K562 (cell line): ENCODE results near the gene HNRNPF. TPM values are rescaled to one million over a fixed set of nuclear protein-coding genes. Genes with fewer than 3 reads are reported as not detected.

Source experiments
- GATA2 ChIP-seq: sonication (generic); formaldehyde crosslinking; IDR thresholded peaks from 2 replicates; pipeline ENCODE4 v1.4.0; 2020; ENCODE audit warnings: mild to moderate bottlenecking, missing genetic modification reagents
- RBM15 ChIP-seq: fragments of 200-400 bp; formaldehyde crosslinking; IDR thresholded peaks from 2 replicates; pipeline ENCODE4 v1.6.1; 2018; ENCODE audit warnings: mild to moderate bottlenecking, low read length, moderate library complexity; ENCODE audit not compliant: insufficient read depth
- SAP30 ChIP-seq: fragments of 200-600 bp; sonication (generic); IDR thresholded peaks from 2 replicates; pipeline ENCODE4 v1.6.1; 2012; ENCODE audit warnings: borderline replicate concordance, low read depth, mild to moderate bottlenecking, moderate library complexity, low read length, control low read depth, inconsistent platforms; ENCODE audit not compliant: insufficient read depth, poor library complexity, severe bottlenecking
- TEAD1 ChIP-seq, 2 experiments: fragments of 450-650 bp in 1 of 2; sonication (generic) in 1 of 2; formaldehyde crosslinking; IDR thresholded peaks; 2 replicates each; pipeline versions ENCODE4 v1.4.0 to v1.8.0; 2020 to 2022; ENCODE audit warnings: mild to moderate bottlenecking in 2 of 2, missing genetic modification reagents in 1 of 2
- ZFP91 ChIP-seq: sonication (generic); formaldehyde crosslinking; IDR thresholded peaks from 2 replicates; pipeline ENCODE4 v1.8.0; 2022; ENCODE audit warnings: mild to moderate bottlenecking, missing genetic modification reagents
- ZNF511 ChIP-seq: sonication (generic); formaldehyde crosslinking; IDR thresholded peaks from 2 replicates; pipeline ENCODE4 v1.8.0; 2022; ENCODE audit warnings: mild to moderate bottlenecking, missing genetic modification reagents
- polyA plus RNA-seq, 8 experiments: library from polyadenylated mRNA; depleted of rRNA in 4 of 8; stranded (reverse) in 5 of 8; unstranded in 3 of 8; fragments of >200 nt; fragmentation: Nextera tagmentation in 2 of 8; fragmentation: Illumina TruSeq in 1 of 8; extraction: Ambion mirVana in 2 of 8; extraction: Trizol in 1 of 8; gene quantifications; 2 replicates each; pipeline versions ENCODE4 v1.2.1 to v1.2.3, GENCODE V29; 2011 to 2014; ENCODE audit warnings: inconsistent platforms in 1 of 8, missing spikeins in 1 of 8
- total RNA-seq, 7 experiments: library from RNA; depleted of rRNA in 6 of 7; stranded (reverse); fragments of >200 nt in 6 of 7; fragmentation: Illumina TruSeq in 2 of 7; extraction: Trizol in 2 of 7; gene quantifications; 2 replicates each; pipeline versions ENCODE4 v1.2.1 to v1.2.3, GENCODE V29; 2011 to 2021; ENCODE audit warnings: low replicate concordance in 1 of 7
- TF ChIP-seq, protein P1 (sequence below): fragments of 450-650 bp; IDR thresholded peaks from 2 replicates; pipeline ENCODE4 v1.6.1; 2016; ENCODE audit warnings: mild to moderate bottlenecking, moderate library complexity

HNRNPF gene
- total and polyA plus RNA-seq, 9 of the 15 experiments (the other 6 are each of a cell fraction or from before 2014, with no cell fraction given) = 192 to 489 (median 416) TPM

GRCh38 chr10:43407576-43408330 lies 1.2 kb downstream of the HNRNPF start (continued):
- TF ChIP-seq ZFP91 (CRISPR knock-in tag) = no peak
- TF ChIP-seq GATA2 = no peak
- peak; percentile 66 for TF ChIP-seq ZNF511
- TF ChIP-seq TEAD1 (CRISPR knock-in tag; IDR thresholded peaks at IDR 0.05) = peak; percentile 2 to 87; a peak in 2 of 4 replicates
- no peak for TF ChIP-seq RBM15
- TF ChIP-seq, protein P1, sequence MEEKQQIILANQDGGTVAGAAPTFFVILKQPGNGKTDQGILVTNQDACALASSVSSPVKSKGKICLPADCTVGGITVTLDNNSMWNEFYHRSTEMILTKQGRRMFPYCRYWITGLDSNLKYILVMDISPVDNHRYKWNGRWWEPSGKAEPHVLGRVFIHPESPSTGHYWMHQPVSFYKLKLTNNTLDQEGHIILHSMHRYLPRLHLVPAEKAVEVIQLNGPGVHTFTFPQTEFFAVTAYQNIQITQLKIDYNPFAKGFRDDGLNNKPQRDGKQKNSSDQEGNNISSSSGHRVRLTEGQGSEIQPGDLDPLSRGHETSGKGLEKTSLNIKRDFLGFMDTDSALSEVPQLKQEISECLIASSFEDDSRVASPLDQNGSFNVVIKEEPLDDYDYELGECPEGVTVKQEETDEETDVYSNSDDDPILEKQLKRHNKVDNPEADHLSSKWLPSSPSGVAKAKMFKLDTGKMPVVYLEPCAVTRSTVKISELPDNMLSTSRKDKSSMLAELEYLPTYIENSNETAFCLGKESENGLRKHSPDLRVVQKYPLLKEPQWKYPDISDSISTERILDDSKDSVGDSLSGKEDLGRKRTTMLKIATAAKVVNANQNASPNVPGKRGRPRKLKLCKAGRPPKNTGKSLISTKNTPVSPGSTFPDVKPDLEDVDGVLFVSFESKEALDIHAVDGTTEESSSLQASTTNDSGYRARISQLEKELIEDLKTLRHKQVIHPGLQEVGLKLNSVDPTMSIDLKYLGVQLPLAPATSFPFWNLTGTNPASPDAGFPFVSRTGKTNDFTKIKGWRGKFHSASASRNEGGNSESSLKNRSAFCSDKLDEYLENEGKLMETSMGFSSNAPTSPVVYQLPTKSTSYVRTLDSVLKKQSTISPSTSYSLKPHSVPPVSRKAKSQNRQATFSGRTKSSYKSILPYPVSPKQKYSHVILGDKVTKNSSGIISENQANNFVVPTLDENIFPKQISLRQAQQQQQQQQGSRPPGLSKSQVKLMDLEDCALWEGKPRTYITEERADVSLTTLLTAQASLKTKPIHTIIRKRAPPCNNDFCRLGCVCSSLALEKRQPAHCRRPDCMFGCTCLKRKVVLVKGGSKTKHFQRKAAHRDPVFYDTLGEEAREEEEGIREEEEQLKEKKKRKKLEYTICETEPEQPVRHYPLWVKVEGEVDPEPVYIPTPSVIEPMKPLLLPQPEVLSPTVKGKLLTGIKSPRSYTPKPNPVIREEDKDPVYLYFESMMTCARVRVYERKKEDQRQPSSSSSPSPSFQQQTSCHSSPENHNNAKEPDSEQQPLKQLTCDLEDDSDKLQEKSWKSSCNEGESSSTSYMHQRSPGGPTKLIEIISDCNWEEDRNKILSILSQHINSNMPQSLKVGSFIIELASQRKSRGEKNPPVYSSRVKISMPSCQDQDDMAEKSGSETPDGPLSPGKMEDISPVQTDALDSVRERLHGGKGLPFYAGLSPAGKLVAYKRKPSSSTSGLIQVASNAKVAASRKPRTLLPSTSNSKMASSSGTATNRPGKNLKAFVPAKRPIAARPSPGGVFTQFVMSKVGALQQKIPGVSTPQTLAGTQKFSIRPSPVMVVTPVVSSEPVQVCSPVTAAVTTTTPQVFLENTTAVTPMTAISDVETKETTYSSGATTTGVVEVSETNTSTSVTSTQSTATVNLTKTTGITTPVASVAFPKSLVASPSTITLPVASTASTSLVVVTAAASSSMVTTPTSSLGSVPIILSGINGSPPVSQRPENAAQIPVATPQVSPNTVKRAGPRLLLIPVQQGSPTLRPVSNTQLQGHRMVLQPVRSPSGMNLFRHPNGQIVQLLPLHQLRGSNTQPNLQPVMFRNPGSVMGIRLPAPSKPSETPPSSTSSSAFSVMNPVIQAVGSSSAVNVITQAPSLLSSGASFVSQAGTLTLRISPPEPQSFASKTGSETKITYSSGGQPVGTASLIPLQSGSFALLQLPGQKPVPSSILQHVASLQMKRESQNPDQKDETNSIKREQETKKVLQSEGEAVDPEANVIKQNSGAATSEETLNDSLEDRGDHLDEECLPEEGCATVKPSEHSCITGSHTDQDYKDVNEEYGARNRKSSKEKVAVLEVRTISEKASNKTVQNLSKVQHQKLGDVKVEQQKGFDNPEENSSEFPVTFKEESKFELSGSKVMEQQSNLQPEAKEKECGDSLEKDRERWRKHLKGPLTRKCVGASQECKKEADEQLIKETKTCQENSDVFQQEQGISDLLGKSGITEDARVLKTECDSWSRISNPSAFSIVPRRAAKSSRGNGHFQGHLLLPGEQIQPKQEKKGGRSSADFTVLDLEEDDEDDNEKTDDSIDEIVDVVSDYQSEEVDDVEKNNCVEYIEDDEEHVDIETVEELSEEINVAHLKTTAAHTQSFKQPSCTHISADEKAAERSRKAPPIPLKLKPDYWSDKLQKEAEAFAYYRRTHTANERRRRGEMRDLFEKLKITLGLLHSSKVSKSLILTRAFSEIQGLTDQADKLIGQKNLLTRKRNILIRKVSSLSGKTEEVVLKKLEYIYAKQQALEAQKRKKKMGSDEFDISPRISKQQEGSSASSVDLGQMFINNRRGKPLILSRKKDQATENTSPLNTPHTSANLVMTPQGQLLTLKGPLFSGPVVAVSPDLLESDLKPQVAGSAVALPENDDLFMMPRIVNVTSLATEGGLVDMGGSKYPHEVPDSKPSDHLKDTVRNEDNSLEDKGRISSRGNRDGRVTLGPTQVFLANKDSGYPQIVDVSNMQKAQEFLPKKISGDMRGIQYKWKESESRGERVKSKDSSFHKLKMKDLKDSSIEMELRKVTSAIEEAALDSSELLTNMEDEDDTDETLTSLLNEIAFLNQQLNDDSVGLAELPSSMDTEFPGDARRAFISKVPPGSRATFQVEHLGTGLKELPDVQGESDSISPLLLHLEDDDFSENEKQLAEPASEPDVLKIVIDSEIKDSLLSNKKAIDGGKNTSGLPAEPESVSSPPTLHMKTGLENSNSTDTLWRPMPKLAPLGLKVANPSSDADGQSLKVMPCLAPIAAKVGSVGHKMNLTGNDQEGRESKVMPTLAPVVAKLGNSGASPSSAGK = no peak
- peak; percentile 77 for TF ChIP-seq SAP30
